Mesenteric fat pad (tissue), 1 donor: ENCODE results near the gene MEN1. TPM values are rescaled to one million over a fixed set of nuclear protein-coding genes. Genes with fewer than 3 reads are reported as not detected.

Experiments
- DNase-seq: peaks from one replicate; pipeline ENCODE4 v3.0.0-alpha.2; 2020; ENCODE audit warnings: low spot score
- long read RNA-seq: library from polyadenylated mRNA; unstranded; transcript quantifications from one replicate; pipeline ENCODE4 v2.0.0, GENCODE V29; 2020
- total RNA-seq: library from RNA; stranded (reverse); fragmentation: NEBNext Ultra II Directional; extraction: Animal tissue kit (Norgen Biotek cat#: 25700); gene quantifications from one replicate; pipeline ENCODE4 v1.2.1, GENCODE V29; 2021
- donor health status: DM: yes; HTN: yes; CAD: no.

Gene MEN1
- 18.5 TPM for total RNA-seq
- long read RNA-seq, partial matches to known transcripts, result 0 of 1 reads
- long read RNA-seq, other reads (novel, unspliced or antisense), result 0 of 1 reads

DNA sequence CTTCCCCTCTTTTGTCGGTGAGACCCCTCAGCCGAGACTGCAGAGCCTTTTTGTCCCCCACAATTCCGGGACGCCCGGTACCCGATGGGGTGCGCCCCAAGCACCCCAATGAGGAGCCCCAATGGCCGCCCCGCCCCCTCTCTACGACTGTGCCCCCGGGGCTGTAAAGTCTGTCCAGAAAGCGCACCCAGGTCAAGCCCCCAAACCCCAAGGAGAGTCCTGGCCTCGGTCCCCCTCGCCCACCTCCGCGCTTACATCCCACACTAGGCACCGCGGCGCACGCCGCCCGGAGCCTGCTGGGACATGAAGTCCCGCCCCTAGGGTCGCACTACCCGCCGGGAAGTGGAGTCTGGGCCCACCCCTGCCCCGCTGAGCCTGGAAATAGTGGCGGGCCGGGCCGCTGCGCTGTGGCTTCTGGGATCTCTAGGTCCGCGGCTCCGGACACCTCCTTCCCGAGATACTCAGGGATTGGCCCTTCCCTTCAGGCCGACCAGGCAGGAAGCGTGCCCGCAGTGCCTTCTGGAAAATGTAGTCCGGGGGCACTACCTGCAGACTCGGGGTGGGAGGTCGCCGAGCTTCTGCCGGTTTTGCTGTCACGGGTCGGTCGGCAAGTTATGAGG is at the start of gene MEN1:
Gene MEN1, minus strand, starts transcription at position 281 of the 620 bp plus-strand sequence. CDS start 442 bp downstream, outside the sequence.
- peak; percentile 98 for DNase-seq

DNA sequence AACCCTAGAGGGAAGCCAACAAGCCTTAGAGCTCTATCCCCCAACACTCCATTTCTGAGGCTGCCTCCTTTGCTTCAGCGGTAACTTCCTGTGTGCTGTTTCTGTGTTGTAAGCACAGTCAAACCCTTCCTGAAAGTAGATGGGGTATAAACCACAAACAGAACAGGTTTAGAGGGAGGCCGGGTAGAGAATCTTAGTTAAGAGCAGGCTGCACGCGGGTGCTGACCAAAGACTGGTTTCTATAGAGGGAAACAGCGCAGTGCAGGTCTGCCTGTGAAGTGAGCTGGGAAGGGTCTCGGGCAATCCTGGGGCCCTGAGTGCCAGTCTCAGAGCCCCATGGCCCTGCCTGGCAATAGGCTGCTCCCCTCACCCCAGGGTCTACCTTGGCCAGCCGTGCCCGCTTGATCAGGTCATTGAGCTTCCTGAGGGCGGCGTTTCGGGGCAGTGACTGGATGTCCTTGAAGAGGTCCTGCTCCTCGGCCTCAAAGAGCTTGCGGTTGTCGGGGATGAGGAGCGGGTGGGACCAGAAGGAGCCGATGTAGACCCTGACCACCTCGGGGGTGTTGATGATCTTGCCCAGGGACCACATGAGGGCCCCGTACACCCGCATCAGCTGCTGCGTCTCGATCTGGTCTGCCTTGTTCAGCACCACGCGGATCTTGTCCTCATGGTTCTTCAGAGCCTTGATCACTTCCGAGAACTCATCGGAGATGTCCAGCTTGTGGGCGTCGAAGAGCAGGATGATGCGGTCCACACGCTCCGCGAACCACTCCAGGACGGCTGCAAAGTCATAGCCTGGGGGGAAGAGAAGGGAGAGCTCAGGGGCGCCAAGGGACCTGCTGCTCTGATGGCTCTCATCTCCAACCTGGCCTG is 49.4 kb upstream of the MEN1 start:
- no peak for DNase-seq

DNA sequence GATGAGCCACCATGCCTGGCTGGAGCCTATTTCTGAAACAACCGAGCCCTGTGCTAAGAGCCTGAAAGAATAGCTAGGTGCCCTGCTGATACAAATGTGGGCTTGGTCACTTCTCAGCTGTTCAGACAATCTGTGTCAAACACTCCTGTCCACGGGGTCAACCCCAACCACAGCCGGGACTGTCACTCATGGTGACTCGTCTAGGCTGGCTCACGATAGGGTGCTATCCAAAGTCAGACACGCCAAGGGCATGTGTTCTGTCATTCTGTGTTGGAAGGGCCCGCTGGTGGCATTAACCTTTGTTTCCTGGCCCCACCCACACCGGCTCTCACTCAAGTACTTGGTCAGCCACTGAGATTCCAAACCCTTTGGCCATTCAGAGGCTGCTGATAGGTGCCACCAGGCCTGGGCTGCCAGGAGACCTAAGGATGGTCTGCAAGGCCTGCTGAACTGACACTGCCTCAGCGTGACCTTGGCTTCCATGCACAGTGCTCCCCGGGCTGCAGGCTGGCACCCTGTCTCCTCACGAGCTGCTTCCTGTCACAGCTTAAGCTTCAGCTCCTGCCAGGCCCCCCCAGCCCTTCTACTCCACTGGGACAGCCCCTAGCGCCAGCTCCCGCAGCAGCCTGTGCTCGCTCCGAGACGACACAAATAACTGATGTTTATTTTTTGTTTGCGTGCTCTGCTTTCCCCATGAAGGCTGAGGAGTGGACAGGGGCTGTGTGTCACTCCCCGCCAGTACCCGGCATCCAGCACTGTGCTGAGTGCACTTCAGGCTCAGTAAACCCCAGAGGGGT is 48.3 kb upstream of the MEN1 start:
- no peak for DNase-seq

DNA sequence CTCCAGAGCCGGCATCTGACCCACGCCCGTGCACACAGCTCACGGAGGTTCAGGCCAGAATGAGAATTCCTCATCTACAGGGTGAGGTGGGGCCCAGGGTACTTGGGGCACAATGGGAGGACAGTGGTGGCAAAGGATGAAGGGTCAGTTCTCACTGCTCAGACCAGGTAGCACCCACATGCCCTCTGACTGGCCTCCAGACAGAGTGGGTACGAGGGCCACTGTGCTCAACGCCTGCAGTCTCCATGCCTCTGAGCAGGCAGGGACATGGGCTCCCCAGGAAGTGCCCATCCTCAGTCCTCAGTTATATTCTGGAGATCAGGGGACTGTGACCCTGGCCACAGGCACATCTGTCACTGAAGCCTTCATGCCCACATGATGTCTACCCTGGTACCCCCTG is 47.1 kb upstream of the MEN1 start:
- no peak for DNase-seq

DNA sequence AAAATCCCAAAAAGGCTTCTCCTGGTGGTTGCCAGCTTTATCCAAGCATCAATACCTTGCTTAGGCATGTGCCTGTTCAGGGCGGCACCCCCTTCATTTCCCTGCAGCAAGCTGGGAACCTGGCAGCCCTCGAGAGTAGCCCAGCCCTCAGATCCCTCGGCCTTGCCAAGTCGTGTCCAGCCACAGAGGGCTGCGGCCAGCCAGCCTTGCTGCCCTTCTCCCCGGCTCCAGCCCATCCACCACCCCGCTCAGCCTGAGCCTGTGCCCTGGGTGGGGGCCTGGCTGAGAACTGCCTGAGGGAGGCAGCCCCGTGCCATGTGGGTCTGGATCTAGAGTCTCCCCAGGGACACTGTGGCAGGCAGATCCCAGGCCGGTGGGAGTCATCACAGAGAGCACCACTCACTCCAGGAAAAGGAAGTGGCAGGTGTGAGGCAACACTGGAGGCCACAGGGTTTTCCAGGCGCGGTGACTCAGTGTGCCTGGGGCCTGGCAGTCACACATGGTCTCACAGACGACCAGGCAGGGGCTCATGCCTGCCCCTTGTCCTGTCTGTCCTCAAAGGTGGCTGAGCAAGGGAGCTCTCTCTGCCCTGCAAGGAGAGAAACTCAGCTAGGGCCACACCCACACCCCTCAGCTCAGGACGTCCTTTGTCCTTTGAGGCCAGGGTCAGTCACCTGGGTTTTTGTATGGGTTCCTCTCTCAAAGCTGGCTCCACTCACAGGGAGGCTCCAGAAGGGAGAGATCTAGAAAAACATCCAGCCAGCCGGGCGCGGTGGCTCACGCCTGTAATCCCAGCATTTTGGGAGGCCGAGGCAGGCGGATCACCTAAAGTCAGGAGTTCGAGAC is 46.3 kb upstream of the MEN1 start:
- peak; percentile 95 for DNase-seq

DNA sequence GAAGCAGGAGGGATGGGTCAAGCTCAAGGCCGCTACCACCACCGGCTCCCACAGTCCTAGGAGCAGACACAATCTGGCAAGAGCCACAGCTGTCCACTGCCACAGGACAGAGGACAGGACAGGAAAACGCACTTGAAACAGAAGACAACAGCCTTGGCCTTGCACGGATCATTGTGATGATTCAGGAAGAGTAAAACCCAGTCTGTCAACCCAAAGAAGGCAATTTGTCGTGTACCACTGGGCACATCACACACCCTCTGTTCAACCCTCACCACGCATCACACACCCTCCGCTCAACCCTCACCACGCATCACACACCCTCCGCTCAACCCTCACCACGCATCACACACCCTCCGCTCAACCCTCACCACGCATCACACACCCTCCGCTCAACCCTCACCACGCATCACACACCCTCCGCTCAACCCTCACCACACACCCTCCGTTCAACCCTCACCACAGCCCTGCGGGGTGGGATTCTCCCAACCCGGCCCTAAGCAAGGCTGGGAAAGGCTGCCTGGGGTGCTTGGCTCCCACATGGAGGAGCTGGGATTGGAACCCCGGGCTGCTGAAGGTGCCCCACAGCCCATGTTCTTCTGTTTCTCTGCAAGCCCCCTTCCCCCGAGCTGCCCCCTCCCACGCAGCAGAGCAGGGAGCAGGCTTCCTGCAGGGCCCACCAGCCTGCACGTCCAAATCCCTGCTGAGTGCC is 45.4 kb upstream of the MEN1 start:
- no peak for DNase-seq

DNA sequence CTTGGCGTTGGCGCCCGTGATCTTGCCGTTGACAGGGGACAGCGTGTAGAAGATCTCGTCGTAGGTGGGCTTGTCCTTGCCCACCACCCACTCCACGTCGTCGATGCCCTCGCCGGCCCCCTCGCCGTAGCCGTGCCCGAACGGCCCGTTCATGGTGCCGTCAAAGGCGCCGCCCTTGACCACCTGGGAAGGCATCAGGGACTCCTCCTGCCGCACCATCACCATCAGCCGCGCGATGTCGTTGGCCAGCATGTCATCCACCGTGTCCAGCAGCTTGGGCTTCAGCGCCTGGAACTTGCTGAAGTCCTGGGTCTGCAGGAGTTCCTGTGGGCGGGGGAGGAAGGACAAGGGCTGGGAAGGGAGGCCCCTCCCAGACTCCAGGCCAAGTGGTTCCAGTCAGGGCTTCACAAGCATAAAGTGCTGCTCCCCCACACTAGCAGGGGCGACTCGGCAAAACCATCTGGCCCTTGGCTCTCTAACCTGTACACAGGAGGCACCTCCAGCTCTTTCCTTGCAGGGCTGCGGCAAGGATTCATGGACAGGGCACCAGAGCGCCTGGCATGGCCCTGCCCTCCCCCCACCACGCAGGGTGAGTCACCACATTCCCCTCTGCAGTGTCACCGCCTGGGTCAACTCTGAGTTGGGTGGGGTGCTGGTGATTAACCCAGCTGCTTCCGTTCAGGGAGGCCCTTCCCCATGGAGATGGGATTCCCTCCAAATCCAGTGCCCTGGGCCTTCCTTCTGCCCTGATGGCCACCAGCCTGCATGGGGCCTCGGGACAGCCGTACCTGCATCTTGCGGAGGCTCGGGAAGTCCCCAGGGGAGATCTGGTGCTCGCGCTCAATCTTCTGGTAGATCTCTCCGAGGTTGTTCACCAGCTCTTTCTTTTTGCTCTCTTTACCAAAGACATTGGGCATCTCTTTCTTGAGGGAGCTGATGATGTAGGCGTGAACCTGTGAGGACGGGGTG is 44.5 kb upstream of the MEN1 start:
- peak; percentile 94 for DNase-seq

DNA sequence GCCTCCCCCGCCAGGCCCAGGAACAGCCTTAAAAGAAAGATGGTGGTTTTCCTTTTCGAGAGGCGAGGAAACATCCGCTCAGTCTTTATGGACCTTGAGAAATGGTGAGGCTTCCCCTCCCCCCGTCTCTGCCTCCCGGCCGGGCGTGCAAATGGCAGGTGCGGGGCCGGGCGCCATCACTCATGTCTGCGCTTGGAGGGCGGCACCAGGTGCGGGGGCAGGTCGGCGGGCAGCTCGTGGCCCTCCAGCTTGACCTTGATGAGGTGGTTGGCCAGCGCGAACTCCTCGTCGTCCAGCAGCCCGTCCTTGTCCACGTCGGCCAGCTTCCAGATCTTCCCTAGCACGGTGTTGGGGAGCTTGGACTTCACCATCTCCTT is 43.8 kb upstream of the MEN1 start:
- no peak for DNase-seq

DNA sequence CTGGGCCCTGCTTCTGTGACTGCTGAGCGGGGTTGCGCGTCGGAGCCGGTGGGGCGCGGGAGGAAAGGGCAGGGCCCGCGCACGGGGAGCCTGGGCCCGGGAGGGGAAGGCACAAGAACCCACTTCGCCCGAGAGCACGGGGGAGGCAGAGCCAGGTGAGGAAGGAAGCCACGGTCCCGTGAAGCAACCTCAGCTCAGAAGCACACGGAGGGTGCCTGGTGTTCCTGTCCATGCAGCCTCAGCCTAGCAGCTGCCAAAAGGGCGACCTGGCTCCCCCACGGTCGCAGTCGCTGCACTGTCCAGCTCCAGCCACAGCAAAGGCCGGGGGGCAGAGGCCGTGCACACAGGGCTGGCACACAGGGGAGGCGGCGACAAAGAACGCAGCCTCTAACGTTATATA is 43.4 kb upstream of the MEN1 start:
- DNase-seq, result no peak

DNA sequence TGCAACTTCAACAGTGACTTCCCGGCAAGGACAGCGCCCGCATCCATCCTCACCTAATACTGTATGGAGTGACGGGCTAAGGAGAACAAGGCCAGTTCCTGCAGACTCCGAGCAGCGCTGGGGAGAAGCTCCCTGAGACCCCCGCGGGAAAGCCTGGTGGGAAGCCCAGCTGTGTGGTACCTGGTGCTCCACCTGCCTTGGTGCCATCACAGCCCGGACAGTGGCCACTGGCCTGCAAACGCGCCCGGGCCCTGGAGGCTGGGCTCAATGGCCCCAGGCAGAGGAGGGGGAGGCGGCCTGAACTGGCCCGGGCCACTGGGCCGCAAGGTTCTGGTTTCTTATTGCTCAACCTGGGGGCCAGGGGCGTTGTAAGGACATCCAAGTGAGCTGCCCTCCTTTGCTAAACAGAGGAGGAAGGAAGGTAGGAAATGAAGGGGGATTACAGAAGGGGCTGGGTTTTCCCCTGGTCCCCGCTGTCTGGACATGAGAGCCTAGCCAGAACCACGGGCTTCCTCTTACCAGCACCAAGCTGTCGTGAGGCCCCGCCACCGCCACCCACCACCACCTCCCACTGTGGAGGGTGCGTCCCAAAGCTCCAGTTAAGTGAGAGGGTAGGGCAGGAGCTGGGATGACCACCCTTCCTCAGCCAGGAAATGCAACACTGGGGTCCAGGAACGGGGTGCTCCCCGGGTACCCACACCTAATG is 42.6 kb upstream of the MEN1 start:
- no peak for DNase-seq

DNA sequence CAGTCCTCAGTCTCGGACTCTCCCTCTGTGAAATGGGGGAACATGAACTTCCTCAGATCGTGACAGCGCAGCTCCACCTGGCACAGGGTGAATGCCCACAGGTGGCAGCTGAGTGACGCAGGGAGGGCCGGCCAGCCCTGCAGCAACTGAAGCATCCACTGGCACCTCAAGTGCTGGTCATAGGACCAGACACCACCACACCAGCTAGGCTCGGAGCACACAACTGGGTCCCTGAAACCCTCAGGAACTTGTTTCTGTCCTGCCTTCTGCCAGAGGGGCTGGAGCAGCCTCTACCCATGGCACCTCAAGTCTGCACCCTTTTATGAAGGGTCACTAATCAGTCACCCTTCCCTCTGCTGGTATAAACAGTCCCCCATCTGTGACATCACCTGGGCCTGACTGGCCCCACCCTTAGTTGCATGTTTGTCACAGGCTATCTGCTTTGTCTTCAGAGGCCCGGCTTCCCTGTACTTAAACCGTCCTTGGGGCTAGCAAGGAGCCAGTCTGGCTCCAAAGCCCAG is 41.5 kb upstream of the MEN1 start:
- DNase-seq, result no peak

DNA sequence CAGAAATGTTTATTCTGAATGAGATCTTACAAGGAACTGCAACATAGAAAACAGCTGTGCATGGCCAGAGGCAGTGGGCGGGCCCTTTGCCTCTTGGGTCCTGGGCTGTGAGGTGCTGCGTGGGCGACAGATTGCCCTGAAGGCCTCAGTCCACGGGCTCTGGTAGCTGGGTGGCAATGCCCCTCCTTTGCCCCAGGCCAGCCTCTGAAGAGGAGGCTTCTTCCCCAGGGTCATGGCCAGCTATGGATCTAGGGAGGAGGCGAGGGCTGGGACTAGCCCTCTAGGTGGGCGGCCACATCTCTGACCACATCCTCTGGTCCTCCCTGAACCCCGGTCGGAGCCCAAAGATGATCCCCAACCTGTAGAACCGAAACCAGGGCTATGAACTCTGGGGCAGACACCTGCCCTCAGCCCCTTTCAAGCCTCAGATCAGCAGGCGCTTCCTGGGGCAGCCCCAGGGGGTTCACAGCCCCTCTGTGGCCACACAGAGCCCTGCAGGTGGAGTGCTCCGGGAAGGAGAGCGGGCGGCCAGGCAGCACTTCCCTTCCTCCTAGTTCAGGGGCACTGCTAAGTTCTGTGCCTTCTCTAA is 40.7 kb upstream of the MEN1 start:
- DNase-seq, result no peak

DNA sequence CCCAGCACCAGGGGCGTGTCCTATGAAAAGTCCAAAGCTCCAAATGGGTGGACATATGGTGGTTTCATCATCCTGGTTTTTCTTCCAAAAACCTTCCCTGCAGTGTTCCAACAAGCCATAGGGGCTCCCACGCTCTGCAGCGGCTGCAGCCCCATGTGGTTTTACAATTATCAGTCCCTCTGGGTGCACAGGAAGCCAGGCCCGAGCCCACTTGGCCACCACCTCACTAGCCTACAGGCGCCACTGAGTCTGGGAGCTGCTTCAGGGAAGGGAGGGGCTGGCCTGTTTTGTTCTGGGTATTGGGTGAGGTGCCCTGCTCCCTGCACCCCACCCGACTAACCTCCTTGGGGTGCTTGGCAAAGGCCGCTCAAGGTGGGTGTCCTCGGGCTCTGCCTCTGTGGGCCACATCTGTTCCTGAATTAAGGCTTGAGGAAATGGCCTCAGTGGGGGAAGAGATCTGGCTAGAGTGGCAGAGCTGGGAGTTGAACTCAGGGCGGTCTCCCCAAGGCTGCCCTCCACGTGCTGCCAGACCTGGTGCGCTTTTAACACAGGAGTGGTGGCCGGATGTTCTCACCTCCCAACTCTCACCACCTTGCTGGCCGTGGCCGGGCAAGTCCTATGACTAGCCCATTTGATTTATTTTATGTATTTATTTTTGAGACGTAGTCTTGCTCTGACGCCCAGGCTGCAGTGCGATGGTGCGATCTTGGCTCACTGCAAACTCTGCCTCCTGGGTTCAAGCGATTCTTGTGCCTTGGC is 39.4 kb upstream of the MEN1 start:
- DNase-seq, result no peak

DNA sequence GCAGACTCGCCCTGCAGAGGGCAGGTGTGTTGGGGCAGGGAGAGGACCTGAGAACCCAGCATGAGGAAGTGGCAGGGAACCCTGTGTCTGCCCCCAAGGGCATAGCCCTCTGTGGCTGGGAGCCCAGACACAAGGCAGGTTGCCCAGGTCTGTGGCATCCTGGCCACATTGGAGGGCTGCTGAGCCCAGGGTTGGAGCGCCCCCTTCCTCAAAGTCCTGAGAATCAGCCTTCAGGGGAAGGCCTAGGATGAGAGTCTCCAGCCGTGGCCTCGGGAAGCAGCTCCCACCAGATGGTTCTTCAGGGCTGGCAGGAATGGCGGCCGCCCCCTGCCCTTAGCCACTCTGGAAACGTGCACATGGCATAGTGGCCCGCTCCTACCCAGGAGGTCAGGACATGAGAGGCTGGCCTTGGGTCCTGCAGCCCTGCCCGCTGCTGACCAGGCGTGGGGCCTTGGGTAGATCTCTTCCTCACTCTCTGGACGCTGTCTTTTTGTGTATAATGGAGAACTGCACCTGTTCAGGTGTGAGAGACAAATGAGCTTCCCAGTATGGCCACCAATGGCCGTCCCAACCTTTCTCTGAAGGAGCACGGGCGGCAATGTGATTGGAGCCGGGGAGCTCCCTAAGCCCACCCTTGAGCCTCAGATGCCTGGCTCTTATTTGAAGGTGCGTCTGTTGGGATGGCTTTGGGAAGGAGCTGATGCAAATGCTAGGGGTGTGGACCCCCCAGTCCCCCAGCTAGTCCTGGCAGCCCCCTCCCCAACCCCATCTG is 38.7 kb upstream of the MEN1 start:
- DNase-seq, result no peak

DNA sequence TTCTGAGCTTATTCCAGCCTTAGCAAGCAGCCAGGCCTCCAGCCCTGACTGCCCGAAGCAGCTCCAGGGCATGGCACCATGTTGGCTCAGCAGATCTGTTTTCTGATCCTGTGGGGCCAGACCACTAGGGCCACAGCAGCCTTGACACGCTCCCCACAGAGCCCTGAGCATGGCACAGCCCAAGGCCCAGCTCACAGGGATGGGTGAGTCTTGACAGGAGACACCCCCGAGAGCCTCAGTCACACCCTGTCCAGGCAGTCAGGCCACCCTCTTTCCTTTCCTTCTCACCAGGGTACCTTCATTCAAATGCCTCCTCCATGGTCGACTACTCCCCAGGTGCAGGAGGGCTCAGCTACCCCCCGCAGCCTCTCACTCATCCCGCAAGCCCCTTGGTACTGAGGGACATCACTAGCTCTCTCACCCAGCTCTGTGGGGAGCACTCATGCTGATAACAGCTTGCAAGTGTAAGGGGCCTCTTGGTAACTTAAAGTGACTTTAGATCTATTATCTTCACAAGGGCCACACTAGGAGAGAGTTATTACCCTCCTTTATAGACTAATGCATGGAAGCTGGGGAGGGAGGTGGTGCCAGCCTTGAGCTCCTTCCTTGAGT is 38.0 kb upstream of the MEN1 start:
- no peak for DNase-seq
